WTC11 (cell line): Measurements from ENCODE around the gene C2CD4A. TPM values are rescaled to one million over a fixed set of nuclear protein-coding genes. Genes with fewer than 3 reads are reported as not detected.

Source experiments
- ATAC-seq: fragments of 200-7000 bp; cut with Tn5 transposase; 2 replicates; pipeline ENCODE4 v1.10.0; 2021; ENCODE audit warnings: mild to moderate bottlenecking, moderate library complexity
- CTCF ChIA-PET: fragments of 300-600 bp; sonication (Branson Sonifier 250); formaldehyde crosslinking; loops from one replicate; lab custom pipeline; 2021; ENCODE audit warnings: antibody characterized with exemption; lab: Charles Lee
- POLR2A ChIA-PET: fragments of 350-600 bp; sonication (Branson Sonifier 250); formaldehyde crosslinking; loops from one replicate; lab custom pipeline; 2021; ENCODE audit warnings: antibody characterized with exemption; lab: Charles Lee
- DNase-seq: peaks from one replicate; pipeline ENCODE4 v3.0.0; 2021; ENCODE audit warnings: low spot score
- H3K27ac Mint-ChIP-seq: 2 replicates; pipeline ENCODE4 v1.8.0; 2021; ENCODE audit warnings: mixed read lengths
- H3K27me3 Mint-ChIP-seq: 2 replicates; pipeline ENCODE4 v1.8.0; 2021; ENCODE audit warnings: low read depth, mild to moderate bottlenecking, moderate library complexity, mixed read lengths
- H3K36me3 Mint-ChIP-seq: 2 replicates; pipeline ENCODE4 v1.8.0; 2021; ENCODE audit warnings: mixed read lengths
- H3K4me1 Mint-ChIP-seq: 2 replicates; pipeline ENCODE4 v1.8.0; 2022; ENCODE audit warnings: mixed read lengths
- H3K4me3 Mint-ChIP-seq: 2 replicates; pipeline ENCODE4 v1.8.0; 2021; ENCODE audit warnings: mild to moderate bottlenecking, moderate library complexity, mixed read lengths
- H3K9me3 Mint-ChIP-seq: 2 replicates; pipeline ENCODE4 v1.8.0; 2021; ENCODE audit warnings: mixed read lengths
- ATF6 ChIP-seq: sonication (generic); formaldehyde crosslinking; IDR thresholded peaks from 2 replicates; pipeline ENCODE4 v1.8.1; 2023; ENCODE audit warnings: mild to moderate bottlenecking, missing genetic modification reagents
- E2F1 ChIP-seq: sonication (generic); formaldehyde crosslinking; IDR thresholded peaks from 2 replicates; pipeline ENCODE4 v1.8.0; 2022; ENCODE audit warnings: mild to moderate bottlenecking, missing genetic modification reagents
- KAT7 ChIP-seq: sonication (generic); formaldehyde crosslinking; IDR thresholded peaks from 2 replicates; pipeline ENCODE4 v1.8.1; 2023; ENCODE audit warnings: missing genetic modification reagents, mild to moderate bottlenecking, borderline replicate concordance
- MYBL2 ChIP-seq: sonication (generic); formaldehyde crosslinking; IDR thresholded peaks from 2 replicates; pipeline ENCODE4 v1.8.1; 2023; ENCODE audit warnings: mild to moderate bottlenecking, moderate library complexity, missing genetic modification reagents
- NR2C2 ChIP-seq: sonication (generic); formaldehyde crosslinking; IDR thresholded peaks from 2 replicates; pipeline ENCODE4 v1.8.0; 2022; ENCODE audit warnings: mild to moderate bottlenecking, missing genetic modification reagents
- OVOL2 ChIP-seq: fragments of 250-450 bp; sonication (Bioruptor Pico); IDR thresholded peaks from 2 replicates; pipeline ENCODE4 v1.9.0; 2021; ENCODE audit warnings: mild to moderate bottlenecking, borderline replicate concordance
- TEAD1 ChIP-seq: sonication (generic); formaldehyde crosslinking; IDR thresholded peaks from 2 replicates; pipeline ENCODE4 v1.8.0; 2022; ENCODE audit warnings: mild to moderate bottlenecking, missing genetic modification reagents
- TP53 ChIP-seq: sonication (generic); formaldehyde crosslinking; IDR thresholded peaks from 2 replicates; pipeline ENCODE4 v1.8.1; 2023; ENCODE audit warnings: mild to moderate bottlenecking, missing genetic modification reagents
- ZNF396 ChIP-seq: fragments of 250-450 bp; sonication (Bioruptor Pico); IDR thresholded peaks from 2 replicates; pipeline ENCODE4 v1.8.0; 2021; ENCODE audit warnings: mild to moderate bottlenecking, moderate library complexity, borderline replicate concordance
- total RNA-seq: library from RNA; stranded (reverse); gene quantifications from 3 replicates; pipeline ENCODE4 v1.2.3, GENCODE V29; 2021
- TF ChIP-seq, protein P1 (sequence below): fragments of 250-450 bp; sonication (Bioruptor Pico); IDR thresholded peaks from 2 replicates; pipeline ENCODE4 v2.1.2; 2022; ENCODE audit warnings: mild to moderate bottlenecking, moderate library complexity
- TF ChIP-seq, protein P2 (sequence below): sonication (generic); formaldehyde crosslinking; IDR thresholded peaks from 2 replicates; pipeline ENCODE4 v1.8.1; 2023; ENCODE audit warnings: mild to moderate bottlenecking, missing genetic modification reagents, moderate library complexity
- TF ChIP-seq, protein P3 (sequence below): sonication (generic); formaldehyde crosslinking; IDR thresholded peaks from 2 replicates; pipeline ENCODE4 v1.8.0; 2022; ENCODE audit warnings: missing genetic modification reagents
- TF ChIP-seq, protein P4 (sequence below): sonication (generic); formaldehyde crosslinking; IDR thresholded peaks from 2 replicates; pipeline ENCODE4 v1.8.0; 2023; ENCODE audit warnings: missing genetic modification reagents
- TF ChIP-seq, protein P5 (sequence below): sonication (generic); formaldehyde crosslinking; conservative IDR thresholded peaks from 2 replicates; pipeline ENCODE4 v1.8.1; 2022; ENCODE audit warnings: mild to moderate bottlenecking, missing genetic modification reagents

C2CD4A gene
- total RNA-seq, 1 experiment from 2014 or later, result 0.42 TPM

DNA sequence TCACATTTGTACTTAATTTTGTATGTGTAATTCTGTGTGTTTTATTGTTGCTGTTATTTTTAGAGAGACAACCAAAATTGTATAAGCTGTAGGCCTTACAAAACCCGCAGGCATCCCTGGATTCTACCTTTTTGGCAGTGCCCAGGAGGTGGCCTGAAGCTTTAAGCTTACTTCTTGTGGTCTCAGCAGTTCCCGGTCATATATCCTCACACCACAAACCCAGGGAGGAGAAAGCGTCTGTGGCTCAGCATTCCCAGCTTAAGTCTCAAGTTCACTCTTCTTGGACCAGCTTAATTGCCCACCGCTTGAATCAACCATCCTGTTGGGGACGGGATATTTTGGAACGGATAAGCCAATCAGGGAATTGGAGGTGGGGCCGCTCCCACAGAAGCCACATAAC, 36.7 kb downstream of the C2CD4A start:
- no peak overlapping the region for H3K4me3 Mint-ChIP-seq
- ChIA-PET CTCF (interaction anchor here (1.5 kb wide), 1 partner anchor 639 kb away, joined by 5 read pairs; no protein-coding TSS in a partner anchor), POLR2A (interaction anchor here (0.8 kb wide), 1 partner anchor 9 kb away, joined by 3 read pairs; no protein-coding TSS in a partner anchor)
- H3K27ac Mint-ChIP-seq, result no peak overlapping the region
- H3K4me1 Mint-ChIP-seq, result no peaks in the 10 kb centered on the region; the same call in 1 of the 2 replicates
- DNase-seq, result no peak
- no peaks in the 10 kb centered on the region for H3K27me3 Mint-ChIP-seq
- TF ChIP-seq MYBL2 (no peak), NR2C2 (no peak), KAT7 (no peak), TEAD1 (no peak), OVOL2 (no peak), TP53 (no peak), ZNF396 (CRISPR knock-in tag) (no peak)
- TF ChIP-seq, protein P1, sequence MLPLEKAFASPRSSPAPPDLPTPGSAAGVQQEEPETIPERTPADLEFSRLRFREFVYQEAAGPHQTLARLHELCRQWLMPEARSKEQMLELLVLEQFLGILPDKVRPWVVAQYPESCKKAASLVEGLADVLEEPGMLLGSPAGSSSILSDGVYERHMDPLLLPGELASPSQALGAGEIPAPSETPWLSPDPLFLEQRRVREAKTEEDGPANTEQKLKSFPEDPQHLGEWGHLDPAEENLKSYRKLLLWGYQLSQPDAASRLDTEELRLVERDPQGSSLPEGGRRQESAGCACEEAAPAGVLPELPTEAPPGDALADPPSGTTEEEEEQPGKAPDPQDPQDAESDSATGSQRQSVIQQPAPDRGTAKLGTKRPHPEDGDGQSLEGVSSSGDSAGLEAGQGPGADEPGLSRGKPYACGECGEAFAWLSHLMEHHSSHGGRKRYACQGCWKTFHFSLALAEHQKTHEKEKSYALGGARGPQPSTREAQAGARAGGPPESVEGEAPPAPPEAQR (CRISPR knock-in tag), result no peak
- TF ChIP-seq, protein P2, sequence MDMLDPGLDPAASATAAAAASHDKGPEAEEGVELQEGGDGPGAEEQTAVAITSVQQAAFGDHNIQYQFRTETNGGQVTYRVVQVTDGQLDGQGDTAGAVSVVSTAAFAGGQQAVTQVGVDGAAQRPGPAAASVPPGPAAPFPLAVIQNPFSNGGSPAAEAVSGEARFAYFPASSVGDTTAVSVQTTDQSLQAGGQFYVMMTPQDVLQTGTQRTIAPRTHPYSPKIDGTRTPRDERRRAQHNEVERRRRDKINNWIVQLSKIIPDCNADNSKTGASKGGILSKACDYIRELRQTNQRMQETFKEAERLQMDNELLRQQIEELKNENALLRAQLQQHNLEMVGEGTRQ (CRISPR knock-in tag), result no peak
- TF ChIP-seq, protein P3, sequence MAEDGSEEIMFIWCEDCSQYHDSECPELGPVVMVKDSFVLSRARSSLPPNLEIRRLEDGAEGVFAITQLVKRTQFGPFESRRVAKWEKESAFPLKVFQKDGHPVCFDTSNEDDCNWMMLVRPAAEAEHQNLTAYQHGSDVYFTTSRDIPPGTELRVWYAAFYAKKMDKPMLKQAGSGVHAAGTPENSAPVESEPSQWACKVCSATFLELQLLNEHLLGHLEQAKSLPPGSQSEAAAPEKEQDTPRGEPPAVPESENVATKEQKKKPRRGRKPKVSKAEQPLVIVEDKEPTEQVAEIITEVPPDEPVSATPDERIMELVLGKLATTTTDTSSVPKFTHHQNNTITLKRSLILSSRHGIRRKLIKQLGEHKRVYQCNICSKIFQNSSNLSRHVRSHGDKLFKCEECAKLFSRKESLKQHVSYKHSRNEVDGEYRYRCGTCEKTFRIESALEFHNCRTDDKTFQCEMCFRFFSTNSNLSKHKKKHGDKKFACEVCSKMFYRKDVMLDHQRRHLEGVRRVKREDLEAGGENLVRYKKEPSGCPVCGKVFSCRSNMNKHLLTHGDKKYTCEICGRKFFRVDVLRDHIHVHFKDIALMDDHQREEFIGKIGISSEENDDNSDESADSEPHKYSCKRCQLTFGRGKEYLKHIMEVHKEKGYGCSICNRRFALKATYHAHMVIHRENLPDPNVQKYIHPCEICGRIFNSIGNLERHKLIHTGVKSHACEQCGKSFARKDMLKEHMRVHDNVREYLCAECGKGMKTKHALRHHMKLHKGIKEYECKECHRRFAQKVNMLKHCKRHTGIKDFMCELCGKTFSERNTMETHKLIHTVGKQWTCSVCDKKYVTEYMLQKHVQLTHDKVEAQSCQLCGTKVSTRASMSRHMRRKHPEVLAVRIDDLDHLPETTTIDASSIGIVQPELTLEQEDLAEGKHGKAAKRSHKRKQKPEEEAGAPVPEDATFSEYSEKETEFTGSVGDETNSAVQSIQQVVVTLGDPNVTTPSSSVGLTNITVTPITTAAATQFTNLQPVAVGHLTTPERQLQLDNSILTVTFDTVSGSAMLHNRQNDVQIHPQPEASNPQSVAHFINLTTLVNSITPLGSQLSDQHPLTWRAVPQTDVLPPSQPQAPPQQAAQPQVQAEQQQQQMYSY, result no peak
- TF ChIP-seq, protein P4, sequence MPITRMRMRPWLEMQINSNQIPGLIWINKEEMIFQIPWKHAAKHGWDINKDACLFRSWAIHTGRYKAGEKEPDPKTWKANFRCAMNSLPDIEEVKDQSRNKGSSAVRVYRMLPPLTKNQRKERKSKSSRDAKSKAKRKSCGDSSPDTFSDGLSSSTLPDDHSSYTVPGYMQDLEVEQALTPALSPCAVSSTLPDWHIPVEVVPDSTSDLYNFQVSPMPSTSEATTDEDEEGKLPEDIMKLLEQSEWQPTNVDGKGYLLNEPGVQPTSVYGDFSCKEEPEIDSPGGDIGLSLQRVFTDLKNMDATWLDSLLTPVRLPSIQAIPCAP, result no peak
- TF ChIP-seq, protein P5, sequence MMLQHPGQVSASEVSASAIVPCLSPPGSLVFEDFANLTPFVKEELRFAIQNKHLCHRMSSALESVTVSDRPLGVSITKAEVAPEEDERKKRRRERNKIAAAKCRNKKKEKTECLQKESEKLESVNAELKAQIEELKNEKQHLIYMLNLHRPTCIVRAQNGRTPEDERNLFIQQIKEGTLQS (CRISPR knock-in tag), result no peak
- no peaks in the 10 kb centered on the region for H3K36me3 Mint-ChIP-seq
- no peaks in the 10 kb centered on the region for H3K9me3 Mint-ChIP-seq
- ATAC-seq, result no peak

- H3K36me3 Mint-ChIP-seq, result no peaks in the 10 kb centered on the region
- no peak overlapping the region for H3K4me3 Mint-ChIP-seq
- CTCF ChIA-PET, result interaction anchor here (1.5 kb wide), 1 partner anchor 638 kb away, joined by 5 read pairs; no protein-coding TSS in a partner anchor
- H3K27me3 Mint-ChIP-seq, result no peaks in the 10 kb centered on the region
- H3K9me3 Mint-ChIP-seq, result no peaks in the 10 kb centered on the region
- H3K27ac Mint-ChIP-seq, result no peak overlapping the region
- TF ChIP-seq ATF6 (CRISPR knock-in tag) (no peak), E2F1 (CRISPR knock-in tag) (no peak)
- POLR2A ChIA-PET, result no interaction called here
- no peaks in the 10 kb centered on the region; the same call in 1 of the 2 replicates for H3K4me1 Mint-ChIP-seq
- ATAC-seq (no peak), DNase-seq (no peak)
These were observed 37.6 kb downstream of the C2CD4A start for GRCh38 chr15:62104401-62104800.
